OCI-LY7 (cell line): ENCODE data around the gene MLKL. TPM values are rescaled to one million over a fixed set of nuclear protein-coding genes. Genes with fewer than 3 reads are reported as not detected.

Experiments used
- BruUV-seq: library from RNA; stranded (reverse); fragments of 400-500 nt; replicated peaks from 2 replicates; lab custom pipeline; 2021; lab: Mats Ljungman, UMichigan
- CTCF ChIA-PET: fragments of 300-600 bp; sonication (Branson Sonifier 250); formaldehyde crosslinking; loops from one replicate; lab custom pipeline; 2022; ENCODE audit warnings: antibody characterized with exemption; ENCODE audit not compliant: unreplicated experiment; lab: Charles Lee
- POLR2A ChIA-PET: fragments of 300-600 bp; sonication (Branson Sonifier 250); formaldehyde crosslinking; loops from one replicate; lab custom pipeline; 2022; ENCODE audit warnings: antibody characterized with exemption; lab: Charles Lee
- DNase-seq: peaks from one replicate; pipeline ENCODE4 v3.0.0-alpha.2; 2015; ENCODE audit warnings: low spot score
- H2AFZ ChIP-seq: fragments of 200-600 bp; sonication (generic), shearing (Covaris generic); 2 replicates; pipeline ENCODE4 v1.6.1; 2014; ENCODE audit warnings: mild to moderate bottlenecking, antibody characterized with exemption, low read length, moderate library complexity
- H3K27ac ChIP-seq: fragments of 200-600 bp; sonication (generic); 2 replicates; pipeline ENCODE4 v1.5.1; 2014; ENCODE audit warnings: mixed run types, low read depth, mild to moderate bottlenecking, moderate library complexity, low read length, inconsistent platforms; ENCODE audit not compliant: poor library complexity, severe bottlenecking
- H3K36me3 ChIP-seq: fragments of 200-600 bp; sonication (generic); 2 replicates; pipeline ENCODE4 v1.6.1; 2014; ENCODE audit warnings: mild to moderate bottlenecking, antibody characterized with exemption, low read length, moderate library complexity, mixed read lengths; ENCODE audit not compliant: insufficient read depth
- H3K4me1 ChIP-seq: fragments of 200-600 bp; sonication (generic); 2 replicates; pipeline ENCODE4 v1.5.1; 2014; ENCODE audit warnings: mild to moderate bottlenecking, low read length; ENCODE audit not compliant: insufficient read depth, poor library complexity, severe bottlenecking
- H3K4me2 ChIP-seq: fragments of 200-600 bp; sonication (generic); 2 replicates; pipeline ENCODE4 v1.6.1; 2014; ENCODE audit warnings: mild to moderate bottlenecking, low read length
- H3K4me3 ChIP-seq: fragments of 200-600 bp; sonication (generic); 2 replicates; pipeline ENCODE4 v1.5.1; 2014; ENCODE audit warnings: mild to moderate bottlenecking, low read depth, low read length; ENCODE audit not compliant: poor library complexity, severe bottlenecking
- H3K79me2 ChIP-seq: fragments of 200-600 bp; sonication (generic); 2 replicates; pipeline ENCODE4 v1.6.1; 2016; ENCODE audit warnings: low read depth, mild to moderate bottlenecking, low read length, moderate library complexity, mixed read lengths; ENCODE audit not compliant: insufficient read depth
- H3K9me2 ChIP-seq: fragments of 200-600 bp; sonication (generic); 2 replicates; pipeline ENCODE4 v1.6.1; 2016; ENCODE audit warnings: mild to moderate bottlenecking, low read length, mixed read lengths; ENCODE audit not compliant: insufficient read depth
- H3K9me3 ChIP-seq: fragments of 200-600 bp; sonication (generic); 2 replicates; pipeline ENCODE4 v1.6.1; 2014; ENCODE audit warnings: mild to moderate bottlenecking, mixed run types, low read length, mixed read lengths
- H4K20me1 ChIP-seq: fragments of 200-600 bp; sonication (generic); 2 replicates; pipeline ENCODE4 v1.6.1; 2014; ENCODE audit warnings: mild to moderate bottlenecking, antibody characterized with exemption, low read length, moderate library complexity, mixed read lengths; ENCODE audit not compliant: insufficient read depth
- CTCF ChIP-seq: fragments of 200-600 bp; sonication (generic); conservative IDR thresholded peaks from 2 replicates; pipeline ENCODE4 v1.5.1; 2014; ENCODE audit warnings: mild to moderate bottlenecking, antibody characterized with exemption, low read length, moderate library complexity, mixed read lengths
- EZH2phosphoT487 ChIP-seq: fragments of 200-600 bp; sonication (generic); IDR thresholded peaks from 2 replicates; pipeline ENCODE4 v1.6.1; 2018; ENCODE audit warnings: low read depth, borderline replicate concordance, mild to moderate bottlenecking, mixed run types, antibody characterized with exemption, low read length, moderate library complexity, mixed read lengths
- intact Hi-C: fragments of 100-400 bp; cut with micrococcal nuclease; formaldehyde crosslinking; loops from one replicate; pipeline ENCODE4 v1.10.0; 2022; ENCODE audit not compliant: unreplicated experiment
- total RNA-seq, 2 experiments: library from RNA; depleted of rRNA in 1 of 2; stranded (reverse); fragments of >200 nt in 1 of 2; shearing (Covaris generic) in 1 of 2; gene quantifications; 2 replicates each; pipeline ENCODE4 v1.2.3, GENCODE V29; 2014 to 2022

MLKL gene
- total RNA-seq, 2 experiments from 2014 or later: 8.0 to 9.0 TPM

GRCh38 chr16:74622005-74622404, 78.7 kb downstream of the MLKL start:
- CTCF ChIA-PET: no interaction called here
- Histone ChIP-seq H3K4me2 (no peak overlapping the region), H3K4me1 (no peaks in the 10 kb centered on the region), H3K79me2 (no peaks in the 10 kb centered on the region), H3K27ac (no peak overlapping the region), H3K36me3 (peaks cover 91% of the 10 kb centered on the region), H4K20me1 (0 out of 2 replicates have a peak, but pooled peaks cover 6% of the 10 kb centered on the region), H2AFZ (no peak overlapping the region), H3K4me3 (no peak overlapping the region), H3K9me2 (no peaks in the 10 kb centered on the region), H3K9me3 (no peaks in the 10 kb centered on the region)
- no peak for DNase-seq
- POLR2A ChIA-PET: interaction anchor here (0.7 to 1.3 kb wide), 2 partner anchors 17 to 148 kb away, joined by 3 read pairs; no protein-coding TSS in a partner anchor
- intact Hi-C loops: no loop called here
- no peak for TF ChIP-seq EZH2phosphoT487
- no peak for TF ChIP-seq CTCF
- BruUV-seq: no TSS peak

Other genes with a start within 250 kb of the MLKL start
- 40.4 and 57.8 TPM in 2 replicates for gene GLG1, start 93.7 kb downstream of the MLKL start, total RNA-seq (2014; rRNA removed; shearing (Covaris generic))
- gene GLG1, start 93.7 kb downstream of the MLKL start, total RNA-seq (2022): 66.7 and 69.8 TPM in 2 replicates
- gene RFWD3, start 34.0 kb downstream of the MLKL start, total RNA-seq (2014; rRNA removed; shearing (Covaris generic)): 56.3 and 79.7 TPM in 2 replicates
- 133 and 134 TPM in 2 replicates for gene RFWD3, start 34.0 kb downstream of the MLKL start, total RNA-seq (2022)
- 0.73 TPM in 1 of 2 replicates, not detected in the other for gene FA2H, start 74.0 kb upstream of the MLKL start, total RNA-seq (2014; rRNA removed; shearing (Covaris generic))
- 4.6 and 4.7 TPM in 2 replicates for gene FA2H, start 74.0 kb upstream of the MLKL start, total RNA-seq (2022)